Lung (tissue), 12 donors: ENCODE data around the gene MTUS2. TPM values are rescaled to one million over a fixed set of nuclear protein-coding genes. Genes with fewer than 3 reads are reported as not detected.

Experiments
- ATAC-seq: fragments of 200-7000 bp; cut with Tn5 transposase; one replicate; pipeline ENCODE4 v1.9.1; 2020; ENCODE audit warnings: moderate number of reproducible peaks; ENCODE audit not compliant: insufficient read depth, low FRiP score
- DNase-seq, 3 donors: peaks; one replicate each; pipeline ENCODE4 v3.0.0-alpha.2; 2013 to 2017
- H3K27ac ChIP-seq, 2 donors: one replicate each; pipeline ENCODE4 v1.5.1; 2013; ENCODE audit warnings: mild to moderate bottlenecking in 2 of 2, moderate library complexity in 2 of 2, control low read depth in 1 of 2, inconsistent platforms in 1 of 2, low read depth in 1 of 2, low read length in 1 of 2
- H3K27me3 ChIP-seq, 3 donors: one replicate each; pipeline ENCODE4 v1.5.1; 2013; ENCODE audit warnings: low read length in 2 of 3; ENCODE audit not compliant: control insufficient read depth in 3 of 3, insufficient read depth in 3 of 3
- H3K36me3 ChIP-seq, 4 donors: one replicate each; pipeline ENCODE4 v1.5.1; 2013; ENCODE audit warnings: low read length in 4 of 4, mild to moderate bottlenecking in 1 of 4, moderate library complexity in 1 of 4; ENCODE audit not compliant: control insufficient read depth in 4 of 4, insufficient read depth in 4 of 4
- H3K4me1 ChIP-seq, 5 donors: one replicate each; pipeline ENCODE4 v1.5.1; 2013; ENCODE audit warnings: low read length in 5 of 5, mild to moderate bottlenecking in 2 of 5, moderate library complexity in 1 of 5; ENCODE audit not compliant: control insufficient read depth in 5 of 5, insufficient read depth in 5 of 5
- H3K4me3 ChIP-seq: one replicate; pipeline ENCODE4 v1.5.1; 2013; ENCODE audit warnings: mild to moderate bottlenecking, control low read depth, moderate library complexity
- H3K9ac ChIP-seq, 2 donors: one replicate each; pipeline ENCODE4 v1.5.1; 2013; ENCODE audit warnings: low read length in 2 of 2, control low read depth in 1 of 2; ENCODE audit not compliant: insufficient read depth in 1 of 2
- H3K9me3 ChIP-seq, 4 donors: one replicate each; pipeline ENCODE4 v1.5.1; 2013; ENCODE audit warnings: low read length in 3 of 4, mild to moderate bottlenecking in 1 of 4, moderate library complexity in 1 of 4; ENCODE audit not compliant: control insufficient read depth in 4 of 4, insufficient read depth in 3 of 4
- WGBS, 2 donors: extraction: QIAGEN DNeasy Blood & Tissue Kit; methylation state at CpG; one replicate each; pipeline ENCODE4 v1.1.7; 2013; 5-methylcytosine and 5-hydroxymethylcytosine counted together
- polyA plus RNA-seq, 2 donors: library from polyadenylated mRNA; stranded (reverse); fragments of 200-250 nt; gene quantifications; one replicate each; pipeline ENCODE4 v1.2.1, GENCODE V29; 2013
- total RNA-seq, 2 donors: library from RNA; depleted of rRNA in 1 of 2; stranded (reverse); fragments of >200 nt in 1 of 2; gene quantifications; one replicate each; pipeline ENCODE4 v1.2.1, GENCODE V29; 2014 to 2021
- TF ChIP-seq, protein P1 (sequence below): IDR thresholded peaks from 2 replicates; pipeline ENCODE4 v1.5.1; 2012; ENCODE audit warnings: mild to moderate bottlenecking; ENCODE audit errors: control extremely low read depth, extremely low read depth
- donor health status: control.
- donor health status: control.
- donor health status: Bipolar disorder and iron deficiency.
- donor health status: healthy.
- donor health status: DM: yes; HTN: yes; CAD: no.

MTUS2 gene
- total and polyA plus RNA-seq, 4 donors = 0.03 to 0.54 (median 0.08) TPM

- no peaks in the 10 kb centered on the region for H3K9me3 ChIP-seq
- TF ChIP-seq, protein P1, sequence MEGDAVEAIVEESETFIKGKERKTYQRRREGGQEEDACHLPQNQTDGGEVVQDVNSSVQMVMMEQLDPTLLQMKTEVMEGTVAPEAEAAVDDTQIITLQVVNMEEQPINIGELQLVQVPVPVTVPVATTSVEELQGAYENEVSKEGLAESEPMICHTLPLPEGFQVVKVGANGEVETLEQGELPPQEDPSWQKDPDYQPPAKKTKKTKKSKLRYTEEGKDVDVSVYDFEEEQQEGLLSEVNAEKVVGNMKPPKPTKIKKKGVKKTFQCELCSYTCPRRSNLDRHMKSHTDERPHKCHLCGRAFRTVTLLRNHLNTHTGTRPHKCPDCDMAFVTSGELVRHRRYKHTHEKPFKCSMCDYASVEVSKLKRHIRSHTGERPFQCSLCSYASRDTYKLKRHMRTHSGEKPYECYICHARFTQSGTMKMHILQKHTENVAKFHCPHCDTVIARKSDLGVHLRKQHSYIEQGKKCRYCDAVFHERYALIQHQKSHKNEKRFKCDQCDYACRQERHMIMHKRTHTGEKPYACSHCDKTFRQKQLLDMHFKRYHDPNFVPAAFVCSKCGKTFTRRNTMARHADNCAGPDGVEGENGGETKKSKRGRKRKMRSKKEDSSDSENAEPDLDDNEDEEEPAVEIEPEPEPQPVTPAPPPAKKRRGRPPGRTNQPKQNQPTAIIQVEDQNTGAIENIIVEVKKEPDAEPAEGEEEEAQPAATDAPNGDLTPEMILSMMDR = no peak
- DNase-seq (no peak), ATAC-seq (no peak)
- no peak overlapping the region for H3K9ac ChIP-seq
- H3K27me3 ChIP-seq = no peaks in the 10 kb centered on the region
- 60 to 82% methylated on average over 9 of the region's 9 CpGs for WGBS, 2 donors
- no peaks in the 10 kb centered on the region for H3K36me3 ChIP-seq
- no peak overlapping the region for H3K4me3 ChIP-seq
- peak overlapping the region in 1 of 2 donors; percentile 3 for H3K27ac ChIP-seq
- no peaks in the 10 kb centered on the region for H3K4me1 ChIP-seq
Observed at GRCh38 chr13:29471551-29471950, 651.4 kb downstream of the MTUS2 start.

GRCh38 chr13:29472332-29472961, 652.3 kb downstream of the MTUS2 start:
- ATAC-seq (no peak), DNase-seq (peak in 2 of 3 donors; percentile 42 to 55)
- no peaks in the 10 kb centered on the region for H3K4me1 ChIP-seq
- H3K36me3 ChIP-seq = no peaks in the 10 kb centered on the region
- no peak overlapping the region for H3K9ac ChIP-seq
- 42 to 52% methylated on average over 6 of the region's 6 CpGs for WGBS, 2 donors
- no peaks in the 10 kb centered on the region for H3K9me3 ChIP-seq
- no peak overlapping the region for H3K4me3 ChIP-seq
- H3K27ac ChIP-seq = peak overlapping the region in 1 of 2 donors; percentile 3
- TF ChIP-seq, protein P1 = peak; percentile 47
- H3K27me3 ChIP-seq = no peaks in the 10 kb centered on the region

DNA sequence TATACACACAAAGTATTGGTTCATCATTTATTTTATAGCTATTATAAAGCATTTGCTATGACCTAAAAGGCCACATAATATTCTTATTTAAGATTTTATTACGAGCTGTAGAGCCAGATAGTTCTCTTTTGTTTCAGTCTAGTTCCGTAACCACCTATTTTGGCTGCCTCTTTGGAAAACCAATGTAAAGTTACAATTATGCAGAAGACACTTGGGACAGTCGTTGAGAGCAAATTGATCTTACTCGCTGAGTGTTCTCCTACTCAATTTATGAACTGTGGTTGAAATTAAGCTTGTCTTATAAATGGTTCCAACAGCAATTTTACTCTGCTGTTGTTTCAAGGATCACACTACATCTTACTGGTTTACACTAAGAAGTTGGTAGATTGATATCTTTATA, 653.0 kb downstream of the MTUS2 start:
- no peaks in the 10 kb centered on the region for H3K27me3 ChIP-seq
- H3K4me1 ChIP-seq = no peaks in the 10 kb centered on the region
- H3K36me3 ChIP-seq = no peaks in the 10 kb centered on the region
- DNase-seq = no peak
- TF ChIP-seq, protein P1 = no peak
- no peaks in the 10 kb centered on the region for H3K9me3 ChIP-seq
- no peak overlapping the region for H3K4me3 ChIP-seq
- 85 to 86% methylated on average over 4 of the region's 4 CpGs for WGBS, 2 donors
- H3K9ac ChIP-seq = no peak overlapping the region
- no peak for ATAC-seq
- no peak overlapping the region for H3K27ac ChIP-seq

DNA sequence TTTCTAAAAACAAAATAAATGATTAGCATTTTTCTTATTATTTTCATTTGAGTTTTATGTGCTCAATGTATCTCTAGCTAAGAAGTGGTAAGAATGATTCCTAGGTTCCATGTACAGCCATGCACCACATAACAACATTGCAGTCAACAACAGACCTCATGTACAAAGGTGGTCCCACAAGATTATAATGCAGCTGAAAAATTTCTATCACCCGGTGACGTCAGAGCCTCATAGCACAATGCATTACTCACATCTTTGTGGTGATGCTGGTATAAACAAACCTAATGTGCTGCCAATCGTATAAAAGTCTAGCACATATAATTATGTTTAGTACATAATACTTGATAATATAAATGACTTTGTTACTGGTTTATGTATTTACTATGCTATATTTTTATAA, 654.9 kb downstream of the MTUS2 start:
- Histone ChIP-seq H3K9ac (no peak overlapping the region), H3K36me3 (no peaks in the 10 kb centered on the region), H3K27me3 (no peaks in the 10 kb centered on the region), H3K4me3 (no peak overlapping the region), H3K4me1 (no peaks in the 10 kb centered on the region), H3K27ac (no peak overlapping the region), H3K9me3 (no peaks in the 10 kb centered on the region)
- DNase-seq (no peak), ATAC-seq (no peak)
- 79 to 89% methylated on average over 3 of the region's 3 CpGs for WGBS, 2 donors
- TF ChIP-seq, protein P1 = no peak
